ENCODE data around the gene YBX1. TPM values are rescaled to one million over a fixed set of nuclear protein-coding genes. Genes with fewer than 3 reads are reported as not detected.

The YBX1 gene
- total RNA-seq, result 529 and 538 TPM in 2 replicates
- long read RNA-seq, transcript YBX1-201 (8 exons, 1,514 nt), result major isoform, 5 of 31 reads
- long read RNA-seq, partial matches to known transcripts, result 25 of 31 reads
- long read RNA-seq, other reads (novel, unspliced or antisense), result 1 of 31 reads

DNA sequence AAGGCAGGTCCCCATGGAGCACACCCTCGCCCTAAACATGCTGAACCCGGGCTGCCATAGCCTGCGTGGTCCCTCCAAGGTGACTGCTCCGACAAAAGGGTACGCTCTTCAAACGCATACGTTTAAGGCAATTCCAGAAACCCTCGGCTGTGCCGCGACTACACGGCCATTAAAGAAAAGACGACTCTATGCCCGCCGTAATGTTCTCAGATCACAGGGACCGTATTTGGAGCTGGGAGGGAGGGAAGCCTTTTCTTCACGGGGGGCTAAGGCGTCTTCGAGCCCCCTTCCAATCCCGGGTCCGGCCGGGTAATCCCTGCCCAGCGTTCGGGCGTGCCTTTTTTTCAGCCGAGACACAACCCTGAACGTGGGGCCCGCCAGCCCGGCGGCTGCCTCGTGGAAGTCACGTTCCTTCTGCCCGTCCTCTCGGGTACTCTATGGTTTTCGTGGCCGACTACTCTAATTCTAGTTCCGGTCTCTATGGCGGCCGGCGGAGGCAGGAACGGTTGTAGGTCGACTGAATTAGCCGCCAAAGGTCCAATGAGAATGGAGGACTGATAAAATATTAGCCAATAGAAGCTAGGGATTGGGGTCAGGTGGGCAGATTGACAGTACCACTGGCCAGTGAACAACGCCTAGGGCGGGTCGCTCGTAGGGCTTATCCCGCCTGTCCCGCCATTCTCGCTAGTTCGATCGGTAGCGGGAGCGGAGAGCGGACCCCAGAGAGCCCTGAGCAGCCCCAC lies at the start of gene YBX1:
Gene YBX1 (plus strand): TSS at position 678 of the 743 bp plus-strand sequence. CDS start 148 bp downstream, outside the sequence.
- Mint-ChIP-seq H3K27ac (ENCODE audit: unreplicated experiment) (peak within 1 kb of the TSS; percentile 98), H3K27me3 (ENCODE audit: unreplicated experiment) (no peaks in the 10 kb centered on the region), H3K9me3 (ENCODE audit: unreplicated experiment) (no peaks in the 10 kb centered on the region)

DNA sequence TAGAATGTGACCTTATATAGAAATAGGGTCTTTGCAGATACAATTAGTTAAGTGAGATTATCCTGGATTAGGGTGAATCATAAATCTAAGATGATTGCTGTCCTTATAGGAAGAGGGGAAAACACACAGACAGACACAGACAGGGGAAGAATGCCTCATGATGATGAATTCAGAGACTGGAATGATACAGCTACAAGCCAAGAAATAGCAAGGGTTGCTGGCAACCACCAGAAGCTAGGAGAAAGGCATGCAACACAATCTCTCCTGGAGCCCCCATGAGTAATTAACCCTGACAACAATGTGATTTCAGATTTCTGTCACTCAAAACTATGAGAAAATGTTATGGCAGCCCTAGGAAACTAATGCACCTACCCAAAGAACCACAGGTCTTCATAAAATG lies 43.1 kb upstream of the YBX1 start:
- TF ChIP-seq, protein P1, sequence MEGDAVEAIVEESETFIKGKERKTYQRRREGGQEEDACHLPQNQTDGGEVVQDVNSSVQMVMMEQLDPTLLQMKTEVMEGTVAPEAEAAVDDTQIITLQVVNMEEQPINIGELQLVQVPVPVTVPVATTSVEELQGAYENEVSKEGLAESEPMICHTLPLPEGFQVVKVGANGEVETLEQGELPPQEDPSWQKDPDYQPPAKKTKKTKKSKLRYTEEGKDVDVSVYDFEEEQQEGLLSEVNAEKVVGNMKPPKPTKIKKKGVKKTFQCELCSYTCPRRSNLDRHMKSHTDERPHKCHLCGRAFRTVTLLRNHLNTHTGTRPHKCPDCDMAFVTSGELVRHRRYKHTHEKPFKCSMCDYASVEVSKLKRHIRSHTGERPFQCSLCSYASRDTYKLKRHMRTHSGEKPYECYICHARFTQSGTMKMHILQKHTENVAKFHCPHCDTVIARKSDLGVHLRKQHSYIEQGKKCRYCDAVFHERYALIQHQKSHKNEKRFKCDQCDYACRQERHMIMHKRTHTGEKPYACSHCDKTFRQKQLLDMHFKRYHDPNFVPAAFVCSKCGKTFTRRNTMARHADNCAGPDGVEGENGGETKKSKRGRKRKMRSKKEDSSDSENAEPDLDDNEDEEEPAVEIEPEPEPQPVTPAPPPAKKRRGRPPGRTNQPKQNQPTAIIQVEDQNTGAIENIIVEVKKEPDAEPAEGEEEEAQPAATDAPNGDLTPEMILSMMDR (IDR thresholded peaks at IDR 0.05), result no peak

More for the DNA sequence above, at the start of gene YBX1:
- TF ChIP-seq, protein P1 (IDR thresholded peaks at IDR 0.05), result no peak
- peak; percentile 98 for DNase-seq (ENCODE audit: extremely low spot score, unreplicated experiment)
- H3K36me3 Mint-ChIP-seq (ENCODE audit: unreplicated experiment), result peaks cover 10% of the 10 kb centered on the region
- peak within 1 kb of the TSS; percentile 93 for H3K4me3 Mint-ChIP-seq (ENCODE audit: unreplicated experiment)
- H3K4me1 Mint-ChIP-seq (ENCODE audit: unreplicated experiment), result peaks cover 46% of the 10 kb centered on the region

DNA sequence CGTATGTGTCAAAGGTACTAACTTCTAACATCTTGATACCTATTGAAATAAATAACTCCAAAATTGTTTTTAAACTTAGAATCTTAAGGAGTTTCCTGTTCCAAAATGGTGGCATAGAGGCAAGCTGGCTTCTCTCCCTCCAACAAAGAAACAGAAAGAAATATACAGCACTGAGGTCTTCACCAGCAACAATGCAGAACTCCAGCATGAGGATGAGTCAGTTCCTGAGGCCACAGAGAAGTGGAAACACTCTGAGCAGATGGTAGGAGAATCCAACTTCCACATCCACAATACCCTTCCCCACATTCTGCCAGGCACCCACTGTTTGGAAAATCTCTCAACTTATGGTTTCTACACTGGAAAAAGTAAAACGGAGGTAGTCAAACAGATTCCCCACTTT lies 36.2 kb upstream of the YBX1 start:
- Mint-ChIP-seq H3K27ac (ENCODE audit: unreplicated experiment) (no peak overlapping the region), H3K4me1 (ENCODE audit: unreplicated experiment) (no peaks in the 10 kb centered on the region), H3K36me3 (ENCODE audit: unreplicated experiment) (peaks cover 5% of the 10 kb centered on the region), H3K4me3 (ENCODE audit: unreplicated experiment) (no peak overlapping the region), H3K9me3 (ENCODE audit: unreplicated experiment) (peaks cover 12% of the 10 kb centered on the region), H3K27me3 (ENCODE audit: unreplicated experiment) (peaks cover 62% of the 10 kb centered on the region)
- TF ChIP-seq, protein P1 (IDR thresholded peaks at IDR 0.05), result no peak
- DNase-seq (ENCODE audit: extremely low spot score, unreplicated experiment), result no peak

More for the DNA sequence above, 43.1 kb upstream of the YBX1 start:
- no peak overlapping the region for H3K4me3 Mint-ChIP-seq (ENCODE audit: unreplicated experiment)
- H3K27ac Mint-ChIP-seq (ENCODE audit: unreplicated experiment), result no peak overlapping the region
- DNase-seq (ENCODE audit: extremely low spot score, unreplicated experiment), result no peak
- peaks cover 34% of the 10 kb centered on the region for H3K27me3 Mint-ChIP-seq (ENCODE audit: unreplicated experiment)
- no peaks in the 10 kb centered on the region for H3K4me1 Mint-ChIP-seq (ENCODE audit: unreplicated experiment)
- no peaks in the 10 kb centered on the region for H3K9me3 Mint-ChIP-seq (ENCODE audit: unreplicated experiment)
- no peaks in the 10 kb centered on the region for H3K36me3 Mint-ChIP-seq (ENCODE audit: unreplicated experiment)

DNA sequence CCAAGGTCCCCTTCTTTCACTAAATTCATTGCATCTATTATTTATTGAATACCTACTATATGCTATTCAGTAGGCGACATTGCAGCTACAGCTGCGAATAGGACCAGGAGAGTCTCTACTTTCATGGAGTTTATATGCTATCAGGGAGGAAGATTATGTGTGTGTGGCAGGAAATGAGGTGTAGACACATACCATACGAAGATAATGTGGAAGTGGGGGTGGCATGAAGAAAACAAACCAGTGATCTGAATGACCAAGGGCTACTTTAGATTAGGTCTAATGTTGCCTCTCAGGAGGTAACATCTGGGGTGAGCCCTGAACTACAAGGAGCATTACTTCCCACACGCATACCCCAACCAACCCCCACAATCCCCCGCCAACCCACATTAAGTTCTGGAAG lies 25.0 kb upstream of the YBX1 start:
- no peak for DNase-seq (ENCODE audit: extremely low spot score, unreplicated experiment)
- Mint-ChIP-seq H3K9me3 (ENCODE audit: unreplicated experiment) (no peaks in the 10 kb centered on the region), H3K4me3 (ENCODE audit: unreplicated experiment) (peak overlapping the region; percentile 98), H3K27me3 (ENCODE audit: unreplicated experiment) (peaks cover 18% of the 10 kb centered on the region), H3K36me3 (ENCODE audit: unreplicated experiment) (peaks cover 3% of the 10 kb centered on the region), H3K4me1 (ENCODE audit: unreplicated experiment) (peaks cover 21% of the 10 kb centered on the region), H3K27ac (ENCODE audit: unreplicated experiment) (peak overlapping the region; percentile 41)
- TF ChIP-seq, protein P1 (IDR thresholded peaks at IDR 0.05), result no peak
